Retinal pigment epithelial cell (primary cell): ENCODE measurements around the gene DIP2B.

Experiments
- DNase-seq: peaks from one replicate; pipeline ENCODE4 v3.0.0-alpha.2; 2010; ENCODE audit warnings: low read depth
- H3K4me3 ChIP-seq: 2 replicates; pipeline ENCODE4 v1.5.1; 2011; ENCODE audit warnings: mild to moderate bottlenecking, low read length, control low read depth, moderate library complexity
- CTCF ChIP-seq: conservative IDR thresholded peaks from 2 replicates; pipeline ENCODE4 v1.5.1; 2011; ENCODE audit warnings: low read depth, low read length, control low read depth, inconsistent platforms

Gene DIP2B

GRCh38 chr12:50572760-50573159 lies 68.0 kb downstream of the DIP2B start:
- TF ChIP-seq CTCF: no peak
- DNase-seq: no peak
- H3K4me3 ChIP-seq: no peak overlapping the region

GRCh38 chr12:50573271-50573670 lies 68.5 kb downstream of the DIP2B start:
- TF ChIP-seq CTCF: no peak
- no peak overlapping the region for H3K4me3 ChIP-seq
- DNase-seq: no peak

- H3K4me3 ChIP-seq: no peak overlapping the region
- no peak for DNase-seq
Measured at GRCh38 chr12:50574601-50575348, 70.0 kb downstream of the DIP2B start.

GRCh38 chr12:50579757-50580267 lies 75.0 kb downstream of the DIP2B start:
- no peak for TF ChIP-seq CTCF
- H3K4me3 ChIP-seq: no peak overlapping the region
- no peak for DNase-seq

More at GRCh38 chr12:50574601-50575348, 70.0 kb downstream of the DIP2B start:
- TF ChIP-seq CTCF: no peak

GRCh38 chr12:50580436-50580835 lies 75.7 kb downstream of the DIP2B start:
- no peak overlapping the region for H3K4me3 ChIP-seq
- no peak for TF ChIP-seq CTCF

GRCh38 chr12:50581226-50582184 lies 76.7 kb downstream of the DIP2B start:
- TF ChIP-seq CTCF: no peak
- no peak for DNase-seq
- no peak overlapping the region for H3K4me3 ChIP-seq

More at GRCh38 chr12:50580436-50580835, 75.7 kb downstream of the DIP2B start:
- DNase-seq: no peak
